HS-27A (cell line): ENCODE data around the gene SLC10A4.

Experiments used
- DNase-seq: peaks from one replicate; pipeline ENCODE4 v3.0.0-alpha.2; 2012; ENCODE audit warnings: low read depth, missing footprints

SLC10A4 gene

DNA sequence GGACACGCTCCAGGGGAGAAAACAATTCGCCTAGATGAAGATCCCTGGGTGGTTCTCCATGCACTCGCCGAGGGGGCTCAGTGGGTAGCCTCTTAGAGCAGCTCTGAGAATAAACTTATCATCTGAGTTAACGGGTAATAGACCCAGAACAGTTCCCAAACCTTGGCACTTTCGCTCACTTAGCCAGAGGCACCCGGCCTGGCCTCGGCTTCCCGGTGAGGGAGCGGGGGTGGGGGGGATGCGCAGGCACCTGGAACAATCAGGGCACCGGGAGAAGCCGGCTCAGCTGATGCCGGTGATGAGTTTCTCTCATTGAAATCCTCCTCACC lies 6.5 kb downstream of the SLC10A4 start:
- DNase-seq, result no peak

DNA sequence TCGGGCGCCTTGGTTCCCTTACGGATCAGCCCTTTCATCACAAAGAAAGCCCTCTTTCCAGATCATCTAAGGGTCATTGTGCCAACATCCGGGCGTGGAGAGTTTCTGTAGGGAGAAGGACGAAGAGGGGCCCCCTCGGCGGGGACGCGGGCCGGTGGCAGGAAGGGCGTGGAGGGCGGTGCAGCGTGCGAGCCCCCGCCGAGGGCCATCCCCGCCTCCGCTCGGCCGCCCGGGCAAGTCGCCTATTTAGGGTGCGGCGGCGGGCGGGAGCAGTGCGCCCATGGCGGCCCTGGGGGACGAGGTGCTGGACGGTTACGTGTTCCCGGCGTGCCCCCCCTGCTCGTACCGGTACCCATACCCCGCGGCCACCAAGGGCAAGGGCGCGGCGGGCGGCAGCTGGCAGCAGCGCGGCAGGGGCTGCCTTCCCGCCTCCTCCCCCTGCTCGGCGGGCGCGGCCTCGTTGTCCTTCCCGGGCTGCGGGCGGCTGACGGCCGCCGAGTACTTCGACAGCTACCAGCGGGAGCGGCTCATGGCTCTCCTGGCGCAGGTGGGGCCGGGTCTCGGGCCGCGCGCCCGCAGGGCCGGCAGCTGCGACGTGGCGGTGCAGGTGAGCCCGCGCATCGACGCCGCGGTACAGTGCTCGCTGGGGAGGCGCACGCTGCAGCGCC lies 7.0 kb downstream of the SLC10A4 start, which contains the start of gene ZAR1:
Gene ZAR1 (plus strand): TSS at position 241 of the 668 bp plus-strand sequence. CDS start 40 bp downstream, at position 281.
- DNase-seq, result no peak

DNA sequence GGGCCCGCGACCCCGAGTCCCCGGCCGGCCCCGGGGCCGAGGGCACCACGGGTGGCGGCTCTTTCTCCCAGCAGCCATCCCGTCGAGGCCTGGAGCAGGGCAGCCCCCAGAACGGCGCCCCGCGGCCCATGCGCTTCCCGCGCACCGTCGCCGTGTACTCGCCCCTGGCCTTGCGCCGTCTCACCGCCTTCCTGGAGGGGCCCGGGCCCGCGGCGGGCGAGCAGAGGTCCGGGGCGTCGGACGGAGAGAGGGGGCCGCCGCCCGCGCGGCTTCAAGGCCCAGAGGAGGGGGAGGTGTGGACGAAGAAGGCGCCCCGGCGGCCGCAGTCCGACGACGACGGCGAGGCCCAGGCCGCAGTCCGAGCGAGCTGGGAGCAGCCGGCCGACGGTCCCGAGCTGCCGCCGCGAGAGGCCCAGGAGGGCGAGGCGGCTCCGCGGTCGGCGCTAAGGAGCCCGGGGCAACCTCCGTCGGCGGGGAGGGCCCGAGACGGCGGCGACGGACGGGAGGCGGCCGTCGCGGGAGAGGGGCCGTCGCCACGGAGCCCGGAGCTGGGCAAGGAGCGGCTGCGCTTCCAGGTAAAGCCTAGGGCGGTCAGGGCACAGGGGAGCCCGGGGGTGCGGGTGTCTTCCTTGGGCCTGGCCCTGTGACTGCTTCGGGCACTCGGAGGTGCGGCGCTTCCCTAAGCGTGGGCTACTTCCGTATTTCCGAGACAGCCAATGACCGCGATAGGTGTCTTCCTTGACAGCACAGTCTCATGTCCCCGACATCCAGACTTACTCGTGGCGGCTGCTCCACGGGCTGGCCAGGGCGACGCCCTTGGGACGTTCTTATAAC lies 7.8 kb downstream of the SLC10A4 start:
- no peak for DNase-seq

DNA sequence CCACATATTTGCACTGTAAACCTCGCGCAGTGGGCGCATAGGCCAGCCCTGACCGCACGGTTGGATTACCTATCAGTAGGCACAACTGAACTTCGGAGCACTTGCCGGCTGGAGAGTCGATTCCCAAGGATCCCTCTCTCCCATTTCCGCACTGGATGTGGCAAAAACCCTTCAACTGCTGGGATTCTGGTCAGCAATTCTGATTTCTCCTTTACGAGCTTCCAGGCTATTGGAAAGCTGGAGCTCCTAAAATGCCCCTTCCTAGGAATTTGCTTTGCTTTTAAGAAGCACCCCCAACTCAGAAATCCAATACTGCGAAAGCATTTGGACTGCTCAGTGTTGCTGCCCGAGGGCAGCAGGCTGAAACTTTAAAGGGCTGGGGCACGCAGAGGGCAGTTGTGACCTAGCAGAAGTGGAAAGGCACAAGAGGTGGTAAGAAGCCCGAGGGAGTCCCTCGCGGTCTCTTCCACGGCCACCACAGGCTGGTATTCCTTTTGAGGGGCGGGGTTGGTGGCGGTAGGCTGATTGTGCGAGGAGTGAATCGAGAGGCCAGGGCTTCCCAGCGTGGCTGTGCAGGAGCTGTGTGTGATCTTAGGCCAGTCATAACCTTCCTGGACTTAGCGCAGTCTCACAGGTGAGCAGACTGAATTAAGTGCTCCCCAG lies 8.5 kb downstream of the SLC10A4 start:
- no peak for DNase-seq

- DNase-seq, result no peak
Observed at GRCh38 chr4:48493452-48494100, 10.4 kb downstream of the SLC10A4 start.

DNA sequence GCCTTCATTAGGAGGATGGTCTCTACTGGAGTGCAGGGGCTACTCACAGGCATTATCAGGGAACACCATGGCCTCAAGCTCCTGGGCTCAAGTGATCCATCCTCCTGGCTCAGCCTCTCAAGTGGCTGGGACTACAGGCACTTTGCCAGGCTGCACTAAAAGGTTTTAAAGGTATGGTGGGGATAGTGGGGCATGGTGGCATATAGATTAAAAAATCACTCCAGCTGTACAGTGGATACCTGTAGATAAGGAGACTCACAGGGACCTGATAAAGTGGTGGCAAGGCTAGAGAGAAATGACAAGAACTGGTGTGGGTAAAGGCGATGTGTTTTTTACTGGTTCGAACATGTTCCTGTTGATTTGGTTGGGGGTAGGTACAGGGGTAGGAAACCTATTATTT lies 12.8 kb downstream of the SLC10A4 start:
- no peak for DNase-seq

DNA sequence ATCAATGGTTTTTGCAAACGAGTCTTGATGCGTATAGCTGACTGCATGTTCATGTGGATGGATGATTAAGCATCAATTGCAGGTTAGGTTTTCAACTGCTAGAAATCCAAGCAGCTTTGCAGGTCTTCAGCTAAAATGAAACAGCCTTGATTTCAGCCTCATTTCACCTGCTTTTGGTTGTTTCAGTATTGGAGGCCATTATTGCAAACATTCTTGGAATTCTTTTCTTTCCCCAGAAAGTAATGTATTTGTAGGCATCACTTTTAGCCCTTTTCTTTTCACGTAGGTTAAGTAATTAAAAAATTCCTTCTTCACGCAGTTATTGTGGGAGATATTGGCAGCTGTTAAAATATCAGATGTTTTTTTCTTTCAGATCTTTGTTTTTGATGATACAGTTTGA lies 15.8 kb downstream of the SLC10A4 start:
- no peak for DNase-seq

DNA sequence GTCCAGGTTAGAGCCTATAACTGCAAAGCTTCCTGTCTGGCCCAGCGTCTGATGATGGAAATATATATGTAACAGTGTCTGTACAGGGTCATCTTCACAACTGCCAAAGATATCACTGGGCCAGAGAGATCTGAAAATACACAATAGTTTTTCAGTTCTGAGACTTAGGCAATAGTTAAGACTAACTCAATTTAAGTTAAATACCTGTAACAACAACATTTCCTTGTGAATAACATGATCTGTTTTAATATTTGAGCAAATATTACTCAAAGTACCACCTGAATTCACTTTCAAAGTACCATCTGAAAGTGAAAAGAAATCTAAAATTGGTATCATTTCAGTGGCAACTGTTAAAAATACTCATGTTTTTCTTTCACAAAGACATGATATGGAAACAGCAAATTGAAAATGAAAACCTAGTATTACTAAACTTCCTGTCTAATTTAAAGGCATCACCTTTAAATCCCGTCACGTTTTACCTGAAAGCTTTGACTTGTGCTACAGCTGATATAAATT lies 16.5 kb downstream of the SLC10A4 start:
- DNase-seq, result no peak

DNA sequence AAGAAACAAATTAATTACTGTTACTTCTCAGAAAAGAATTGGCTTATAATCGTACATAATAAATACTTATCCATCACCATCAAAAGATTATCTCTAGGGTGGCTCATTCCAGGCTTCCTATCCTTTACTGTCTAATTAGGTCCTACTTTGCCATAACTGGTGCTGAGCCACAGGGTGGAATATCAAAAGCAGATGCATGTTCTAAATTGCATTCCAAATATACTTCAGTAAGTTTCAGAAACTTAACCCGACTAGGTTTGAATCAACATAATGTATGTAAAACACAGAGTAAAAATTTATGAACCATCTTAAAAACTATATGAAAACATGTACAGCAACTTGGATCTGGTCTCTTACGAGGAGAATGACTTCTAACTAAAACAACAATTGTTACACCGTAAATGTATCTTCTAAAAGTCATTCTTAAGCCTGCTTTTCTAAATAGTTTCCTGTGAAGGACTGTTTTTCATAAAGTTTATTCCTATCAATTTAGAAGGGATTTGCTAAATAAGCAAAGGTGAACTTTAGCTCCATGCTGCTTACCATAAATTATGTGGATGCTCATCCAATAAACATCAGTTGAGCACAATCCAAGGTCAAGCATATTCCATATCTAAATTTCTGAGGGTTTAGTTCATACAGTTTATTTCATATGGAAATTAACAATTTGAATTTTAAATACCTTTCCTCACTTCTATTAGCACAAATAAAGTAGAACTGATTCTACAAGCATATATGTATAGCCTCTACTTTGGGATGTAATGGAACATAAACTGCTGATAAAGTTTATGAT lies 20.3 kb downstream of the SLC10A4 start:
- DNase-seq, result no peak

DNA sequence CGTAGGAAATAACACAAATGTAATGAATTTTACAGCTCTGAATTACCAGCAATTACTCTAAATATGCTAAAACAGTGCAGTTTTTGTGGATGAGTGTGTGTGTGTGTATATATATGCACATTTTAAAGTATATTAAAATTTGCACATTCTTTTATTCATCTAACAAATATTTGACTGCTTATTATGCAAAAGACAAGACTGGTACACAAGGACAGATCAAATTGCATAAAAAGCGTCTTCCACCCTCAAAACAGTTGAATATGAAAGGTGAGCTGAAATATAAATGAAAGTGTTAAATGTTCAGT lies 20.8 kb downstream of the SLC10A4 start:
- DNase-seq, result no peak

GRCh38 chr4:48504352-48504751 lies 21.2 kb downstream of the SLC10A4 start:
- no peak for DNase-seq

DNA sequence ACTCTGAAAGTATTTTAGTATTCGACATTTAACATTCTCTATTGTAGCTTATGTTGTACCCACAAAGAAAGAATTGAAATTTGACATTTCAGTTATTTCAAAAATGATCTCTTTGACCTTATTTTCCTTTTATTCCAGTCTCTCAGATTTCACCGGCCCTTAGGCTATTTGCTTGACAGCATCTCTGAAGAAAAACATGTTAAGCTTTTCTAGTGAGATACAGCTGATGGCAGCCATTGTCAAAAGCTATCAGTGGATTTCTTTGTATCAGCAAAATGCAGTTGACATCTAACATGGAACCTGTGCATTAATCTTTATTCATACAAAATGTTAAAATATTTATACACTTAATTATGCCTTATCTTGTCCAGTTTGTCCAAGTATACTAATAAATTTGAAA lies 23.6 kb downstream of the SLC10A4 start:
- DNase-seq, result no peak

DNA sequence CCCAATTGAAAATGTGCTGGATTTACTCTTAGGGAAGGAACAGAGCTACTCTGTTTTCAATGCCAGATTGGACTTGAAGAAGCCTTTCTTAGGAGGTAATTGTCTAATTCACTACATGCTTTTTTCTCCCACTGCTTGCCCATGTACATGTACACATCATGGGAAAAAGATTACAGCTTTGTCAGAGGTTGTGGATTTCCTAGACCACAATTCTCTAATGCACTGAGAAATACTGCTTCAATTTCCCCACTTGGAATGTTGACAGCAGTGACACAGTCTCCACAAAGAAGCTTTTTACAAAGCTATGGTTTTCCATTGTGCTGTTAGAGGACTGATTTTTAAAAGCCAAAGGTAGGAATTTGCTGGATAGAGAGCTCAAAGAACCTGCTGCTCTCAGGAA lies 26.4 kb downstream of the SLC10A4 start:
- DNase-seq, result no peak

DNA sequence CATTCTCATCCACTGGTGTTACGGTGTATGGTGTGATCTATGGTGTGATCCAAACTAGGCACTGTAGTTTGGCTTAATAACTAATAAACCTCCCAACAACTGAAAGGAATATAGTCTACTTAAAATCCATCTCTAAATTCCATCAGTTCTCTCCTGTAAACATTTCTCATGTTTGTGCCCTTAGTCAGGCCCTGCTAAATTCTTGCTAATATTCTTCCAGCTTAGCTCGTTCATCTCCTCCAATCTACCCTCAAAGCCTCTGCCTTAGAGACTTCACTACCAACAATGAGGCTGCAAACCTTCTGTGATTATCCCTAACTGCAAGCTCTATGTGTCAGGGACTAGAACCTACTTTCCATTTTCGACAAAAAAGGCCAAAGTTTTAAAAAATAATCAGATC lies 35.0 kb downstream of the SLC10A4 start:
- DNase-seq, result no peak

DNA sequence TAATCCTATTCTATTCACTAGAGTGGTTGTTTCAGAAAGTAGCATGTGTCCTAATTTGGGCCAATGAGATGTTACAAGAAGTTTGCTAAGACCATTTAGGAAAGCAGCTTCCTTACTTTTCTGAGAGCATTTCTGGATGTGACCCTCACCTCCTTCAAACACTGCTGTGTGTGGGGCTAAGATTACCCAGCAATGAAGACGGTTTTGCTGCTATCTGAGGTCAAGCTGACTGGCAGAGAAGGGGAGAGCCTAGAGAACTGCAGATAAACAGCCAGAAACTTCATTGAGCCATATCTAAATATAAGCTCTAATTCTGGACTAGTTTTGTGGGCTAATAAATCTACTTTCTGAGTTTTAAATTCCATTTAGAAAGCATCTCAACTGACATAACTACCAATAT lies 43.3 kb downstream of the SLC10A4 start:
- no peak for DNase-seq

DNA sequence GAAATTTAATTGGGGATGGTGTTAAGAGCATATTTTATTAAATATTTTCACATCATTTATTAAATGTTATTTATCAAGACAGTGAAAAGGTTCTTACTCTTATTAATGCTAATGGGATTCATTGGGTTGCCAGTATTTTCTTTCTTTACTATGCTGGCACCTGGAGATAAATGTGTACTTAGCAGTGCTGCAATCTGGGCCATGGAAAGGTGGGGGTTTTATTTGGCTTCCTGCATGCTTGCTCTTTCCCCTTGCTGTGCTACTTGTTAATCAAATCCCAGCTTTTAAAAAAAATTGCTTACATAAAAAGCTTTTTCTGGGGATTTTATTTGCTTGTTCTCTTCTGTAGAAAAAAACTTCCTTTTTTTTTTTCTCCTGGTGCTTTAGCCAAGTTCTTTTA lies 55.2 kb downstream of the SLC10A4 start:
- DNase-seq, result no peak
